Measurements from ENCODE around the gene ANKRD49. TPM values are rescaled to one million over a fixed set of nuclear protein-coding genes. Genes with fewer than 3 reads are reported as not detected.

ANKRD49 gene
- total and polyA plus RNA-seq, 10 of the 15 experiments (the other 5 are each of a cell fraction or from before 2014, with no cell fraction given), result 19.2 to 46.6 (median 33.6) TPM

DNA sequence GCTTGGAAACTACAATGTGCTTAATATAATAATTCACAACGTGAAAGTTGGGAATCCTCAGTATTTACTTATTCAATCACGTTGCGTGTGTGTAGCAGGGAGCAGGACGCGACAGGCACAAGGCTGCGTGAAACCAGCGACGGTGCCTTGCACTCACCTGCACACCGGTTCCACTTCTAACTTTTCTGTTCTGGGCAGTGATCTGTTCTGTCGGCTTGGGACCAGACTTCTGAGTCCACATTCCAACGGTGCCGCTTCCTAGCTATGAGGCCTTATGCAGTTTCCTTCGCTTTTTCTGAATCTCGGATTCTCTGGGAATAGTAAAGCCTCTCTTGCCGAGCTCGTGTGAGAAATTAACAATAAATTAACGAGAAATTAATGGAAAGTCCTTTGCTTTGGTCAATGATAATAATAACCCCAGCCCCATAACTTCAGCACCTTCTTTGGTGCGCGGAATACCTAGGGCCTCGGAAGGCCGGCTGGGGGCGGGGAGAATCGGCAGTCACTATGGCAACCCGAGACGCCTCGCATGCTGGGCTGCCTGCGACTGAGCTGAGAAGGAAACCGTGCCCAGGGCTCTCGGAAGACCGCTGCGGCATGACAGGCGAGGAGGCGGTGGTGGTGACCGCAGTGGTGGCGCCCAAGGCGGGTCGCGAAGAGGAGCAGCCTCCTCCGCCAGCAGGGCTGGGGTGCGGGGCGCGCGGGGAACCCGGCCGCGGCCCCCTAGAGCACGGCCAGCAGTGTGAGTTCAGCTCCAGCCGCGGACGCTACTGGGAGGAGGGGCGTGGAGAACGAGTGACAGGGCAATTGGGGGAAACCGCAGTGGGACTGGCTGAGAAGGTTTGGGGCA is 18.4 kb downstream of the ANKRD49 start, which contains the start of gene C11orf97 (continued):
- TF ChIP-seq ZBTB11 (CRISPR knock-in tag; IDR thresholded peaks at IDR 0.05) (no peak), POU2F2 (IDR thresholded peaks at IDR 0.05; ENCODE audit: borderline replicate concordance, low read depth, low read length) (no peak), TAF1 (IDR thresholded peaks at IDR 0.05; ENCODE audit: borderline replicate concordance, low read depth, low read length) (no peak), LARP7 (IDR thresholded peaks at IDR 0.05) (0 out of 2 replicates have a peak, but pooled peaks have one; percentile 41), EGR1 (IDR thresholded peaks at IDR 0.05; ENCODE audit: borderline replicate concordance in 1 of 2, low read depth in 2 of 2, low read length in 2 of 2) (no peak), MAX (IDR thresholded peaks at IDR 0.05; ENCODE audit: low read depth, low read length) (peak; percentile 24; the same call in 1 of the 2 replicates), HDAC6 (IDR thresholded peaks at IDR 0.05; ENCODE audit: unreplicated experiment) (no peak), MXI1 (IDR thresholded peaks at IDR 0.05; ENCODE audit: low read depth, low read length) (0 out of 2 replicates have a peak, but pooled peaks have one; percentile 42), RCOR1 (conservative IDR thresholded peaks at IDR 0.05; ENCODE audit: low read depth, low read length) (no peak), WRNIP1 (IDR thresholded peaks at IDR 0.05; ENCODE audit: borderline replicate concordance, low read depth, low read length) (no peak), RUNX3 (IDR thresholded peaks at IDR 0.05; ENCODE audit: low read length) (0 out of 2 replicates have a peak, but pooled peaks have one; percentile 5), TARDBP (IDR thresholded peaks at IDR 0.05; ENCODE audit: borderline replicate concordance) (no peak), NBN (IDR thresholded peaks at IDR 0.05) (no peak), SIX5 (IDR thresholded peaks at IDR 0.05; ENCODE audit: low read depth, low read length, severe bottlenecking) (no peak), GATAD2B (conservative IDR thresholded peaks at IDR 0.05; ENCODE audit: low read depth) (no peak), BCLAF1 (IDR thresholded peaks at IDR 0.05) (no peak), ATF3 (IDR thresholded peaks at IDR 0.05; ENCODE audit: borderline replicate concordance, extremely low read depth, low read depth, low read length) (no peak), CBFB (IDR thresholded peaks at IDR 0.05; ENCODE audit: low read depth) (no peak), ZSCAN29 (IDR thresholded peaks at IDR 0.05) (no peak)
- TF ChIP-seq, protein P1, sequence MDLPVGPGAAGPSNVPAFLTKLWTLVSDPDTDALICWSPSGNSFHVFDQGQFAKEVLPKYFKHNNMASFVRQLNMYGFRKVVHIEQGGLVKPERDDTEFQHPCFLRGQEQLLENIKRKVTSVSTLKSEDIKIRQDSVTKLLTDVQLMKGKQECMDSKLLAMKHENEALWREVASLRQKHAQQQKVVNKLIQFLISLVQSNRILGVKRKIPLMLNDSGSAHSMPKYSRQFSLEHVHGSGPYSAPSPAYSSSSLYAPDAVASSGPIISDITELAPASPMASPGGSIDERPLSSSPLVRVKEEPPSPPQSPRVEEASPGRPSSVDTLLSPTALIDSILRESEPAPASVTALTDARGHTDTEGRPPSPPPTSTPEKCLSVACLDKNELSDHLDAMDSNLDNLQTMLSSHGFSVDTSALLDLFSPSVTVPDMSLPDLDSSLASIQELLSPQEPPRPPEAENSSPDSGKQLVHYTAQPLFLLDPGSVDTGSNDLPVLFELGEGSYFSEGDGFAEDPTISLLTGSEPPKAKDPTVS (IDR thresholded peaks at IDR 0.05; ENCODE audit: low read depth, low read length), result no peak

Measured in GM12878 (cell line).